WERI-Rb-1 (cell line): ENCODE data around the gene ZNF497.

Source experiments
- DNase-seq: peaks from one replicate; pipeline ENCODE4 v3.0.0-alpha.2; 2020
- H3K27ac ChIP-seq: fragments of 250-450 bp; sonication (Bioruptor Pico); 2 replicates; pipeline ENCODE4 v1.5.1; 2020; ENCODE audit warnings: mild to moderate bottlenecking, moderate library complexity
- H3K27me3 ChIP-seq: fragments of 250-450 bp; sonication (Bioruptor Pico); 2 replicates; pipeline ENCODE4 v1.5.1; 2021; ENCODE audit warnings: mild to moderate bottlenecking, low read depth, moderate library complexity; ENCODE audit not compliant: insufficient read depth, severe bottlenecking
- H3K36me3 ChIP-seq: fragments of 250-450 bp; sonication (Bioruptor Pico); 2 replicates; pipeline ENCODE4 v1.5.1; 2020; ENCODE audit warnings: mild to moderate bottlenecking, moderate library complexity
- H3K4me3 ChIP-seq: 2 replicates; pipeline ENCODE4 v1.5.1; 2011; ENCODE audit warnings: low read depth, mild to moderate bottlenecking, control low read depth, low read length
- H3K9me3 ChIP-seq: fragments of 250-450 bp; sonication (Bioruptor Pico); 2 replicates; pipeline ENCODE4 v1.5.1; 2021; ENCODE audit warnings: mild to moderate bottlenecking, moderate library complexity; ENCODE audit not compliant: severe bottlenecking
- TF ChIP-seq, protein P1 (sequence below): IDR thresholded peaks from 2 replicates; pipeline ENCODE4 v1.5.1; 2011; ENCODE audit warnings: low read depth, mild to moderate bottlenecking, control low read depth, inconsistent platforms, low read length

Gene ZNF497

DNA sequence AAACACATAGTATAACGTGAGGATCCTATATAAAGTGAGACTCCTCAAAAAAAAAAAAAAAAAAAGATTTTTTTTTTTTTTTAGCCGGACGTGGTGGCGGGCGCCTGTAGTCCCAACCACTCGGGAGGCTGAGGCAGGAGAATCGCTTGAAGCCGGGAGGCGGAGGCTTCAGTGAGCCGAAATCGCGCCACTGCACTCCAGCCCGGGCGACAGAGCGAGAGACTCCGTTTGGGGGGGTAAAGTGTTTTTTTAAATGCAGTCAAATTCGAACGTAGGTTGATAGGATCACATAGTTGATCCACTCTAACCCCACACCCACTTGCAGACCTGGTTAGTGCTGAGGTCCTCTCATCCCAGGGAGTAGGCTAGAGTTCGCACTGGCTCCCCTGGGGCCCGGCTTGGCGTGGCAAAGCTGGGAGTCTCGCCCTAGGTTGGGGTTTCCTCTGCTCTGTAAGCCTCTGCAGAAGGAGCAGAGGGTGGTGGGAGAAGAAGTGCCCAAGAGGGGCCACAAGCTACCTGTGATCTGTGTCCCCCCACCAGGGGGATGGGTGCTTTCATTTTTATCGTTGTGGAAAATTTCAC lies 39.4 kb upstream of the ZNF497 start:
- no peak for DNase-seq
- TF ChIP-seq, protein P1, sequence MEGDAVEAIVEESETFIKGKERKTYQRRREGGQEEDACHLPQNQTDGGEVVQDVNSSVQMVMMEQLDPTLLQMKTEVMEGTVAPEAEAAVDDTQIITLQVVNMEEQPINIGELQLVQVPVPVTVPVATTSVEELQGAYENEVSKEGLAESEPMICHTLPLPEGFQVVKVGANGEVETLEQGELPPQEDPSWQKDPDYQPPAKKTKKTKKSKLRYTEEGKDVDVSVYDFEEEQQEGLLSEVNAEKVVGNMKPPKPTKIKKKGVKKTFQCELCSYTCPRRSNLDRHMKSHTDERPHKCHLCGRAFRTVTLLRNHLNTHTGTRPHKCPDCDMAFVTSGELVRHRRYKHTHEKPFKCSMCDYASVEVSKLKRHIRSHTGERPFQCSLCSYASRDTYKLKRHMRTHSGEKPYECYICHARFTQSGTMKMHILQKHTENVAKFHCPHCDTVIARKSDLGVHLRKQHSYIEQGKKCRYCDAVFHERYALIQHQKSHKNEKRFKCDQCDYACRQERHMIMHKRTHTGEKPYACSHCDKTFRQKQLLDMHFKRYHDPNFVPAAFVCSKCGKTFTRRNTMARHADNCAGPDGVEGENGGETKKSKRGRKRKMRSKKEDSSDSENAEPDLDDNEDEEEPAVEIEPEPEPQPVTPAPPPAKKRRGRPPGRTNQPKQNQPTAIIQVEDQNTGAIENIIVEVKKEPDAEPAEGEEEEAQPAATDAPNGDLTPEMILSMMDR, result no peak
- Histone ChIP-seq H3K27ac (peak overlapping the region; percentile 83), H3K36me3 (no peaks in the 10 kb centered on the region), H3K9me3 (no peaks in the 10 kb centered on the region), H3K27me3 (no peaks in the 10 kb centered on the region), H3K4me3 (peak overlapping the region; percentile 80)

DNA sequence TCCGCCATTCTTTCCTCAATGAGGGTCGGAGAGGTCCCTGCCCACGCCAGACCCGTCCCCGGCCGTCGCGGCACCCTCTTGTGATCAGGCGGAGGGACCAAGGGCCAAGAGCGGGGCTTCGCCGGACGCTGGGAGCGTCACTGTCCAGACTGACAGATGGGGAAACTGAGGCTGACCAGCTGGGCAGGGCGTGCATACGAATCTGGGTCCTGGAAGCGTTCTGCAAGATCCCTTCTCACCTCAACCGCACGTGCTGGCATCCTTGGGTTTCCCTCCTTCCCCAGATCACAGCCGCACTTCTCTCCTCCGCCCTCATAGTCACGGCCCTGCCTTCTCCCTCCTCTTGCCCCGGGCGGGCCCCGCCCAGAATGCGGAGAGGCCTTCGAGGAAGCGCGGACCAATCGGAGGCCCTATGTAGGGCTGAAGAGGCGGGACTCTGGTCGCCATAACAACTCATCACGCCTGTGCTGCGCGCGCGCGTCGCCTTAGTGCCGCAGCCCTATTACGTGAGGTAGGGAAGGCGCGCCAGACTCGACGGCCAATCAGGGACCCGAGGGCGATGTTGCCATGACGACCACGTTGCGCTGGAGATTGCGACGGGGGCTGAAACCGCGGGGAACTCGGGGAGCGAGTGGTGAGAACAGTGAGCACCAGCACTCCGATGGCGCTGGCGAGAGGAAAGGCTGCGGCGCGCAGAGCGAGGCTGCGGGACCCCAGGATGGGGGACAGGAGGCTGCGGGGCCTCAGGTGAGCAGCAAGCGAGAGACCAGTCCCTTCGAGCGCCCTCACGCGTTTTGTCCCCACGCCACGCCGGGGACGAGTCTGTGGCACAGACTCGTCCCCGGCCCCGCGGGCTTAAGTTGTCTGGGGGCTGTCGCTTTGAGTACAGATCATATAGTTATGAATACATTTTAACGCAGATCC lies 38.6 kb upstream of the ZNF497 start:
- Histone ChIP-seq H3K9me3 (no peaks in the 10 kb centered on the region), H3K27ac (peak overlapping the region; percentile 83), H3K4me3 (peak overlapping the region; percentile 80), H3K36me3 (no peaks in the 10 kb centered on the region), H3K27me3 (no peaks in the 10 kb centered on the region)
- TF ChIP-seq, protein P1, result 0 out of 2 replicates have a peak, but pooled peaks have one; percentile 6
- peak; percentile 99 for DNase-seq

DNA sequence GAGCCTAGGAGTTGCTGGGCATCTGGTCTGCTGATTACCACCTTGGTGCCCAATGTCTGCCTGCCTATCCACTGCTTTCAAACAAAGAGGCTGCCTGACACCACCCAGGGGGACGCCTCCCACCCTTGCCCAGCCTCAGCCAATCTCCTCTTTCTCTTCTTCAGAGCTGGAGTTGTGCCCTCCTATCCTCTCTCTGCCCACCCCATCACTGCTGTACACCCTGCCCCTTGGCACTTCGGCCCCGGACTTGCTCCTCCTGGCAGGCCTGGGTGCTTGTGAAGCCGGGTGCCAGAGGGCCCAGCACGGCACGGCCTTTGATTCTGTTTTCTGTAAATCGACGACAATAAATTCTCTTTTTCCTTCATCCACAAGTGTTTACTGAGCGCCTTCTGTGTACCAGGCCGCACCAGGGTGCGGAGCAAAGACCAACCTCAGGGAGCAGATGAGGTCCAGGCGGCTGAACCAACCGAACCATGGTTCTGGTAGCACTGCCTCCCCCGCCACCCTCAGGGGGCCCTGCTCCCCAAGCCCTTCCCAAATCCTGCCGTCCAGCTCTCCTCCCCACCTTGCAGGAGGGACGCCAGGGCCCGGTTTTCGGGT lies 37.9 kb upstream of the ZNF497 start:
- Histone ChIP-seq H3K36me3 (peaks cover under 1% of the 10 kb centered on the region), H3K27me3 (no peaks in the 10 kb centered on the region), H3K4me3 (peak overlapping the region; percentile 80), H3K27ac (peak overlapping the region; percentile 44), H3K9me3 (no peaks in the 10 kb centered on the region)
- DNase-seq, result no peak
- TF ChIP-seq, protein P1, result no peak

DNA sequence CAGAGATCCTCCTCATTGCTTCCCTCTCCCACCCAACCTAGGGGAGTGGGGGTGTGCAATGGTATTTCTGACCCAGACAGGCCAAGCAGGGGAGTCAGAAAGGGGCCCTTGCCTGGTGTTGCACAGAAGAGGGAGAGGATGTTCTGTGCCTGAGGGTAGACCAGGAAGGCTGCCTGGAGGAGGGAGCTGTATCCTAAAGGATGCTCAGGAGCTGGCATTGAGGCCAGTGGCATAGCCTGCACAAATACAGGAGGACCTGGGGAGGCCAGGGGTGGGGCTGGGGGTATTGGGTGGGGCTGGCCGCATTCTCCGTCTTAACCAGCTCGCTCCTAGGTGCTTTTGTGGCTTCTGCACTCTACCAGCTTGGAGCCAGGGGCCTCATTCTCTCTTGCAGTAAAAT lies 37.4 kb upstream of the ZNF497 start:
- Histone ChIP-seq H3K27ac (no peak overlapping the region), H3K36me3 (peaks cover 6% of the 10 kb centered on the region), H3K4me3 (no peak overlapping the region), H3K27me3 (no peaks in the 10 kb centered on the region), H3K9me3 (no peaks in the 10 kb centered on the region)
- TF ChIP-seq, protein P1, result no peak
- DNase-seq, result no peak

DNA sequence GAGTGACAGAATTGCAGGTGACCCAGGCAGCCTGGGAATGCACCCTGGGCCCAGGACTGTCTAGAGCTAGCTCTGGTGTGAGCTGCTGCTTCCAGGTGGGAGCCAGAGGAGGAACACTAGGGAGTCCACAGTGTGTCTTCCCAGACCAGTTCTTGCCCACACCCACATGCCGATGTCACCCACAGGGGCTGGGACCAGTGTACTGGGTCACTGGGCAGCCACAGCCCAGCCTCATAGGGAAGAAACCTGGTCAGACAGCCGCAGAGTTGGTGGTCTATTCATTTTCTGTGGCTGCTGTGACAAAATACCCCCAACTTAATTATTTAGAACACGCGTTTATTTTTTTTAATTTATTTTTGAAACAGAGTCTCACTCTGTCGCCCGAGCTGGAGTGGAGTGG lies 36.0 kb upstream of the ZNF497 start:
- H3K4me3 ChIP-seq, result no peak overlapping the region
- TF ChIP-seq, protein P1, result no peak
- no peak overlapping the region for H3K27ac ChIP-seq
- no peak for DNase-seq
- H3K27me3 ChIP-seq, result no peaks in the 10 kb centered on the region
- no peaks in the 10 kb centered on the region for H3K9me3 ChIP-seq
- H3K36me3 ChIP-seq, result peaks cover 20% of the 10 kb centered on the region
